Stimulated activated CD4-positive, alpha-beta T cell treated with anti-CD3 and anti-CD28 coated beads, TNF-alpha, amount 100 ng/mL, for 24 hours (primary cell): ENCODE data around the gene LCN1.
A peak's percentile ranks its signal among the peaks of the same experiment; 100 is the strongest.

ENCODE experiments used
- DNase-seq, 3 experiments: peaks; one replicate each; pipeline ENCODE4 v3.0.0-alpha.2; 2020; ENCODE audit warnings: low read depth in 3 of 3

The LCN1 gene

DNA sequence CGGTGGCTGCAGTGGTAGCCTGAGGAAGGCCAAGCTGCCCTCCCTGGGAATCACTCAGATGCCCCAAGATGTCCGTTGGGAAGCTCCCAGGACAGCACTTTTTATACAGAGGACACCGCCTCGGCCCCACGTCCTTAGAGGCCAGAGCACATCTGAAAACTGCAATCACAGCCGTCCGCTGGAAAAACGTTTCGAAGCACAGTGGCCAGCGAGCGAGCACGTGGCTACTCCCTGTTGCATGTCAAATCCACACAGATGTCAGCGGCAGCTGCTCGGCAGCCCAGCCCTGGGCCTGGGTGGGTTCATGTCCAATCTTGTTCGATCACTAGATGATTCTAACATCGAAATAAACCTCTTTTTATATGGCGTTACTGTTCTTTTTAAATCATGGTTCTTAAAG lies 32.7 kb upstream of the LCN1 start:
- DNase-seq, result no peak

DNA sequence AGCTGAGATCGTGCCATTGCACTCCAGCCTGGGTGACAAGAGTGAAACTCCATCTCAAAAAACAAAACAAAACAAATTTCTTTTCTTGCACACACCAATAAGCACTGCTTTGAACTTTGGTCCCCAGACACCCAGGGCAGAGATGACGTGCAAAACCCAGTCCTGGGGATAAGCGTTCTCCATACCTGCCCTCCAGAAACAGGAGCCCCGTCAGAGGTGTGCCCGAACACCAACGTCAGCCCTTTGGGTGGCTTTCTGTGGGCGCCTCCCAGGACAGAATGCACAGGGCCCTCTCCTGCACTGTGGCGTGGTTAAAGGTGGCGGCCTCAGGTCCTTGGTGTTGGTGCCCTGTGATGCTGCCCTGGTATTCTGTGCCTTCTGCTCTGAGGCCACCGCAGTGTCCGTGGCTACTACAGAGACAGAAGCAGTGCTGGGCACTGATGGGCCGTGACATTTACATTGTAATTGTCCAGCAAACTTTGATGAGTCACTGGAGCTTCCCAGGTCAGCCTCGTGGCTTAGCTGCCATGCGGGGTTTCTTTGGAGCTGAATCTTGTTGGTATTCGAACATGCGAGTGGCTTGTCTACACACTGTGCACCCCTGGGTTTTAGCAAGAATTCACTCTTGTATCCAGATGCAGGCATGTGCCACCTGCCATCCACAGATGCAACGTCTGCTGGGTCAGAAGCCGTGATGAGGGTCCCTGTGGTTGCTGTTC lies 31.9 kb upstream of the LCN1 start:
- no peak for DNase-seq

DNA sequence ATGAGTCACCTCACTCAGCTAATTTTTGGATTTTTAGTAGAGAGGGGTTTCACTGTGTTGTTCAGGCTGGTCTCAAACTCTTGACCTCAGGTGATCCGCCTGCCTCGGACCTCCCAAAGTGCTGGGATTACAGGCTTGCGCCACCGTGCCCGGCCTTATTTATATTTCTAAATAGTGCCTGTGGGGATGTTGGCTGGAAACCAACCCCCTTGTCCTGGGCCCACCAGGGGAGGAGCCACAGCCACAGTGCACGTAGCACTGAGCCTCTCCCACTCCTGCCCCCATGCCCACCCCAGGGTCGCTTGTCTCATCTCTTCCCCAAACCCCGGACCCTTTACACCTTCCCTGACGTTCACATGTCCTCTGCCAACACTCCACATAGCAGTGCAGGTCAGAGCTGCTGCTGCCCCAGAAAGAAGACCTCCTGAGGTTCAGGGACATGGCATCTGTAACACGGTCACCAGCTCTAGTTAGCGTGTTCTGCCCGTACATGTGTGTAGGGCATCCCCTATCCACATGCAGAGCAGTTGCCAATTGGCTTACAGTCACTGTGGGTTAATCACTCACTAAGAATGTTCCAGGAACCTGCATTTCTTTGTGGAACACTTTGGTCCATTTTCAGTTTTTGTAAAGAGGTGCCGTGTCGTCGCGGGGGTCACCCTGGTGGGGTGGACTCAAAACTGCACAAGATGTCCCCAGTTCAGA lies 30.9 kb upstream of the LCN1 start:
- DNase-seq, result no peak

DNA sequence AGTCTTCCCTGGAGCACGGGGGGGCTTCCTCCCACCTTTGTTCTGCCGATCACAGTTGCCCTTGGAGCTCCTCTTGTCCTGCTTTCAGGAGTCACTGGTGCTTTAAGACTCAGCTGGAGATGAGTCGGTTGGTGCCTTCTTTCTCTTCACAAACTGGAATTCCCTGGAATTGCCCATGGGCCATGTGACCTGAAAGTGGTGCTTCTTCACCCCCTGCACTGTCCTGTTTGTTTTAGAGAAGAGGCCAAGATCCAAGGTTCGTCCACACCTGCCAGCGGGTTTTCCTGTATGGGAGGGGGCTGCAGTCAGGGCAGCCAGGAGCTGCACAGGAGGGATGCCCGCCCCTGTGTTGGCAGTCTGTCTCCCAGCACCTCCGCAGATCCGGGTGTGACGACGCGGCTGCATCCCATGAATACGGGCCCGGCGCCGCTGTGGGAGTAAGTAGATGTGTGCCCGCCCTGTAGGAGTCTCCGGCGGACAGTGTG lies 30.2 kb upstream of the LCN1 start:
- no peak for DNase-seq

DNA sequence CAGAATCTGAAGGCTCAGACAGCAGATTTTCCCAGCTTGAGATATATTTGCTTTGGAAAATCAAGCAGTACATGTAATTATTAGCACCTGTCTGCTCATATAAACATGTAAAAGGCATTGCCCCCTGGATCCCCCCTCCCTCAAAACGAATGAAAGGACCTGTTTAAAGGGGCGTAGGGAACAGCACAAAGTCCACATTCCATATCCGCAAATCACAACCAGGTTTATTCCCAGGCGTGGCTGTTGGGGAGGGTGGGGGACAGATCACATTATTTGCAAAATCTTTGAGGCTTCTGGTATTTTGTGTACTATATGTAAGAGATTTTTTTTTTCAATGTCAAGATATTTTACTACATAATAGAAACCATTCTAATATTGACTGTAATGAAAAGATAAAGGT lies 29.5 kb upstream of the LCN1 start:
- no peak for DNase-seq

DNA sequence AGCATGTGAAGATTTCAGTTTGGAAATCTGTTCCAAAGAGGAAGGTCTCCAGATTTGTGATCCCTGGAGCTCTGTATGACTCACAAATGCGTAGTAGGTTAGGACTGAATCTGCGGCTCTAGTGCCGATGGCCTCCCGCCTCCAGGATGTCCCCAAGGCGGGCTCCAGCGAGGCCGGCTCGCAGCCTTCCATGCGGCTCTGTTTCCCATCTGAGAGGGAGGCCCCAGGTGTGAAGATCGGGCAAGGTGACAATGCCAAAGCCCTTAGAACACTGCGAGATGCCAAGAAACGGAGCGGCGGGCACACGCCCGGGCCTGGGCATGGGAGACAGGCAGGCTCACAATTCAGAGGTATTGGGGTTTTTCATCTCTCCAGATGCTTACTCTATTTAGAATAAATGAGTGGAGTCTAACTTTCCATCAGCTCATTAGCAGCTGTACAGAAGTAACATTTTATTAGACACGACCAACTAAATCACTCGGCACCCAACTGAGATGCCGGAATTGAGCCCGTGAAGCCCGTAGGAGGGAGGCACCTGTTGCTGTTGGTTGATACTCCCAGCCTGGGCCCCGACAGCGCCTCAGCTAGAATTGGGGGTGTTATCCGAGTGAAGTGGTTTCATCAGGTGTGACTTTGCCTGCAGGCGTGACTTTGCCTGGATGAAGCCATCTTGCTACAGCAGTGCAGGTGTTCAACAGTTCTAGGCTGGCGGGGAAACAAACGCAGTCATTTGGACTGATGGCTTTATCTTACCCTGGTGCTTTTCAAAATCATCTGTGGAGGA lies 28.2 kb upstream of the LCN1 start:
- DNase-seq, result no peak

DNA sequence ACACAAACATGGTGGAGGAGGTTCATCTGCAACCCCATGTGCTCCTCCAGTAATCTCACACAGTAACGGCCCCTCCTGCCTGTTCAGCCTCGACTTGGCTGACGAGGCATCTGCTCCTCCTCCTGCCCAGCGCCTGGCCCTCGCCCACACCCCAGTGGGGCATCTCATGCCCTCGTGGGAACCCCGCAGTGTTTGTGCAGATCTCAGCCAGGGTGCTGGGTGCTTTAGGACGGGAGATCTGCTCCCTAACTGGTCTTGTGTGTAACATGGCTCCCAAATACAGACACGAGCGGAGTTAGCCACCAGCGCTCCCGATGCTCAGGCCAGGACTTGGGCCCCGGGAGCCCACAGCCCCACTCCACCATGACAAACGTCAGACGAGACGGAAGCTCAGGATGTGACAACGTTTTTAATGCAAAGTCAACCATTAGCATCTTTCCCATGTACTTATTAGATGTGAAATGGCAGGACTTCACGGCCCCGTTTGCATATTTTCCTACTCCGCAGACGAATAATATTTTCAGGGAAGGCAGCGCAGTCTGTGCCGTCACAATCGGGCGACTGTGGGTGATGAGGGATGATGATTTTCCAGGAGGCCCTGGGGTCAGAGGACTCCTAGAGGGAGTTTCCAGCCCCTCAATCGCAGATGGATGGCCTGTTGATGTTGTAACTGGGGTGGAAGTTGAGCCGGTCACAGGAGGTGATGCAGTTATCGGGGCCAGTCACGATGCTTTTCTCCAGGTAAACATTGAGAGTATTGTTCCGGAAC lies 26.3 kb upstream of the LCN1 start:
- no peak for DNase-seq

DNA sequence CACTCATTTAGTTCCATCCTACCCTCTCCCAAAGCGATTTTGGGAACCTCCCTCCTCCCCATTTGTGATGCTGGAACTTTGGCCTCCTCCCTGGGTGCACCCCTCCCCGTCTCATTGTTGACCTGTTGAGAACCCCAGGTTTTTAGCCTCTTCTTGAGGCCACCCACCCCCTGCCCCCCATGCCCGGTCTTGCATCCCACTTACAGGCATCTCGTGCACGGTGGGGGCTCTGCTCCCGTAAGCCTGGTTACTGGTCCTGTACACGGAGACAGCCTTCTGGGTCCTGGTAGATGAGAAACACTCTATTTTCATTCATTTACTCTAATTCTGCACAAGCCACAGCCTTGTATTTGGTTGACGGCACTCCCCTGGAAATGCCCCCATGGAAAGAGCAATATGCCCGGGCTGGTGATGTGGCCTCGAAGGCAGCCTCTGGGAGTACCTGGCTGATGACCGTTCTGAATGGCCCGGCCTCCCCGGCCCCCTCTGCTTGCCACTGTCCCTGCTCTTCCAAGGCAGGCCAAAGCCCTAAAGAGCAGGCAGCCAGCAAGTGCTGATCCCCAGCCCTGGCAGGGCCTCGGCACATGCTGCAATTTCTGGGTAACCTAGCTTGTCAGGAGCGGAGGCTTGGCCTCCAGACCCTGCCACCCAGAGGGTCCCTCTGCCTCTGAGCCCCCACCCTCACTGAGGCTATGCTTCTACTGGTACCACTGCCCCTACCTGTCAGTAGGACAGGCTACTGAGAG lies 22.7 kb upstream of the LCN1 start:
- no peak for DNase-seq

DNA sequence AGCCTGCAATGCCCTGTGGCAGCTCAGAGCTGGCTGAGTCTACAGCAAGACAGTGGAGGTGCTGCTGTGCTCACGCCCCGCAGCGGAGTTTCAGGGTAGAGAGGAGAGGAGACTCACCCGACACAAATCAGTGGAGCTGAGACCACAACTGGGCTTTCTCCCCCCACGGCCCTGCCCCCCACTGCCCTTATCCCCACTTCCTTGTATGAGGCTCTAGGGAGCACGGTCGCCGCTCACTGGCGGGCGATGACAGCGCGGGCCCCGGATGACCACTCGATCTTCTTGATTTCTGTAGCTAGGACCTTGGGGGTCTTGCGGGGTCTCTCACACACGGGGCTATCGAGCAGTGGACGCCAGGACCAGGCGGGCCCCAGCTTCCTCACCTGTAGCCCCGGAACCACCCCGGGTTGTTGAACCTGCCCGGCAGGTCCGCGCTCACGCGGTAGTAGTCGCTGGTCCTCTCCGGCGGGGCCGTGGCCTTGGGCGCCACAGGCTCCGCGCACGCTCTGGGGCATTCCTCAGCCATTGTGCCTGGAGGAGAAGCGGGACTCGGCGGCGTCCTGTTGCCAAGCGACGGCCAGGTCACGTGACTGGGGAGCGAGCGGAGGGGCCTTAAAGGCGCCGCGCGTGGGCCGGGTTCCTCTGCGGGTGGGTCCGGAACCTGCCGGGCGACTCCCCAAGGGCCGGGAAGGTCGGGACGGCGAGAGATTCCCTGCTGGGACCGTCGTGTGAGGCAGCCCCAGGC lies 21.7 kb upstream of the LCN1 start:
- DNase-seq, result peak; percentile 77 to 87 (median 85)

DNA sequence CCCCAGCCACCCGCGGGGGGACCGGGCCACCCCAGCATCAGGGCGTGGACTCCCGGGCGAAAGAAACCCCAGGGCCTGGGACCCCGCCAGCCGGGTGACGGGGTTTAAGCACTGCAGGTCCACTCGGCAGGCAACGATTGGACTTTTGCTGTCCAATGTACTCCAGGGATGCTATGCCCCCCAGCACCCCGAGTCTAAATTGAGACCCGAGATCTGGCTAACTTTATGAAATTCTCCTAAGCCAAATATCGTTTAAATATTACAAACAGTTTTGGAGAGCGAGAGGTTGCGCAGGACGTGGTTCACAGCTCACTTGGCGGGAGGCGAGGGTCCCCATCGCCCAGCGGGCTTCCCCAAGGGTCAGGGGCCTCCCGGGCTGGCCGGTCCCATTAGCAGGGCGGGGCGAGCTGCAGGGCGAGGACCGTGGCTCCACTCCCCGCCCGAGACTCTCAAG lies 21.1 kb upstream of the LCN1 start:
- DNase-seq, result no peak

DNA sequence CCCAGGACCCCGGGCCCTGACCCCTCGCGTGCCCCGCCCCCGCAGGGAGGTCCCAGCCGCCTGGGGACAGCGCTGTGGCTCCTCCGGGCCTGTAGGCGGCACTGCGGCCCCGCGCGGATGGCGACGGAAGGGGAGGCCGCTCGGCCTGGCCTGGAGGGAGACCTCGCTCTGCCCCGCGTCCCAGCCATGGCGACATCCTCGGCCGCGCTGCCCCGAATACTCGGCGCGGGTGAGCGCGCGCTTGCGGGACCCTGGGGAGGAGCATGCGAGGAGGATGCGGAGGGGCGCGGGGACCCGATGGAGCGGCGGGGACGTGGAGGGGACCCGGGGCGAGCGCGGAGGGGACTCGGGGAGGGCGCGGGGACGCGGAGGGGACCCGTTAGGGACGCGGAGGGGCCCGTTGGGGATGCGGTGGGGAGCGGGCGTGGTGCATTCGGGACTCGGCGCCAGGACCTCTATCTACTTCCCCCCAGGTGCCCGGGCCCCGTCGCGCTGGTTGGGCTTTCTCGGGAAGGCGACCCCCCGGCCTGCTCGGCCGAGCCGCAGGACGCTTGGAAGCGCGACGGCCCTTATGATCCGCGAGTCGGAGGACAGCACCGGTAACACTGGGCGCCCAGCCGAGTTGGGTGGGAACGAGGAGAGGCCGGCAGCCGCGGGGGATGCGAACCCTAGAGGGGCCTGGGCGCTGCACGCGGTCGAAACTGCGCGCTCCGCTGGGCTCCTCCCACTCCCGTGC lies 20.5 kb upstream of the LCN1 start, which contains the start of gene MRPS2:
Gene MRPS2 (plus strand): TSS at position 158 of the 736 bp plus-strand sequence. CDS start 29 bp downstream, at position 187.
- peak; percentile 71 to 78 (median 77) for DNase-seq

DNA sequence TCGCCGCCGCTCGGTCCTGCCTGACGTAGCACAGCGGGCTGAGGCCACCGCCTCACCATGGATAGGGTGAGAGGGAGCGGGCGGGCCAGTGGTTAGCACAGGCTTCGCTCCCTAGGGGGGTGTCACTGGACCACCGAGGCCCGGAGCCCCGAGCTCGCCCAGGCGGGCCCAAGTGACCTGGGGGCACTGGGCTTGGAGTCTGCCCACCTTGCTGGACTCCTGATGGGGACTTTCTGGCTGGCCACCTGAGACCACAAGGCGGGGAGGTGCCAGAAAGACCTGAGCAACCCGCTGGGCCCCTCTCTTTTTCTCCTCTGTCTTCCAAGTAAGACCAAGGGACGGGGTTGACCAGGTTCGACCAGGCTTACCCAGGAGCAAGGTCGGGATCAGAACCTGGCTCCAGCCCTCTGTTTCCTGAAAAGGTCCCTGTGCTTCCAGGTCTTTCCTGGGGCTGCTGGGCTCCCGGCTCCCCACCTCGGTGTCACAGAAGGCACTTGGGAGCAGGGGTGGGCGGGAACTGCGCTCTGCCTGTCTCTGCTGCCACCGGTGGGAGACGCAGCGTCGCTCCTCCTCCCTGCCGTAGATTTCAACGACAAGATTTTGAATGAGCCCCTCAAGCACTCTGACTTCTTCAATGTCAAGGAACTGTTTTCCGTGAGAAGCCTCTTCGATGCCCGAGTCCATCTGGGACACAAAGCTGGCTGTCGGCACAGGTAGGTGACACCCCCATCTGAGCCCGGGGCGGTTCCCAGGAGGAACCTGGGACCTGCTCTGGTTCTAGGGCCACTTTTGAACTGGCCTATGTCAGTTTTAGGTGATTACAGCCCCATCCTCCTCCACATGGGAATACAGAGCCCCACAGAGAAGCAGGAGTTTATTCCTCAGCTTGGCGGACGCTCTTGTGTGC lies 19.7 kb upstream of the LCN1 start:
- no peak for DNase-seq

DNA sequence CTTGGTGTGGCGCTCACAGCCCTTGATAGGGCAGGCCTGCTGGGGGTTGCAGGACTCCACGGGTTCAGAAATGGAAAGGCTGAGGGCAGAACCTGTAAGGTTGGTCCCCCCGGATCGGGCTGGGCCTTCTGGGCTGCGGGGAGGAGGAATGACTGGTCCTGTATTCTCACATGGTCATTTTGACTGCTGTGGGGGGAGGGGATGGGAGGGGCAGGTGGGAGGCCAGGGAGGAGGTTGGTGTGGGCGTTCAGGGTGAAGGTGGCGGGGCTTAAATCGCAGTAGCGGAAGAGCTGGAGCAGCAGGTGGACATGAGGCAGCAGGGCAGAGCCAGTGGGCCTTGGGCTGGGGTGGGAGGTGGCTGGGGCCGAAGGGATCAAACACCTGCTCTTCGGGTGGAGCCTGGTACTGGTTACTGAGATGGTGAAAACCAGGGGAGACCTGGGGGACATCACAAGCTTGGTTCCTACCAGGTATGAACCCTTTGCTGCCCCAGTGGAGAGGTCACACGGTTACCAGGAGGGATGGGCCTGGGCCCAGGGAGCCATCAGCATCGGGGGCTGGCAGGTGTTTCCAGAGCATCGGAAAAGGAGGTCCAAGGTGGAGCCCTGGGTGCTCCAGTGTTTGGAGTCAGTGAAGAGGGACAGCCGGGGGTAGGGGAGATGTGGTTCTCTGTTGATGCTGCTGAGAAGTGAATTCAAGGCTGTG lies 18.9 kb upstream of the LCN1 start:
- DNase-seq, result no peak

DNA sequence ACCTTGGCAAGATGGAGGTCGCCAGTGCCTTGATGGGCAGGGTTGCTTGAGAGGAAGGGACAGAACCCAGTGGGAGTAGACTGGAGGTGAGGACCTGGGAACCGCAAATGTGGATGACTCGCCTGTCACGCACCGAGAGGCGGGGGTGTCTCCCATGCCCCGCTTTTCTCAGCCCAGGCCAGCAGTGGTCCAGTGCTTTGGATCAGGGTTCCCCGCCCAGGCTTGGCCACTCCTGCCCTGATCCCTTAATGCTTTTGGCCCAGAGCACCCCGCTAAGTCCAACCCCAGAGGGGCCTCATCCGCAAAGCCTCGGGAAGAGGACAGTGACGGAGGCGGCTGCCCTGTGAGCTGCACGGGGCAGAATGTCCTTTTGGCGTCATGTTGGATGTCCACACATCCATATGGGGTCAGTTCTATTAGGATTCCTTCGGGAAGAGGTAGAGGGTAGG lies 18.3 kb upstream of the LCN1 start:
- DNase-seq, result no peak

DNA sequence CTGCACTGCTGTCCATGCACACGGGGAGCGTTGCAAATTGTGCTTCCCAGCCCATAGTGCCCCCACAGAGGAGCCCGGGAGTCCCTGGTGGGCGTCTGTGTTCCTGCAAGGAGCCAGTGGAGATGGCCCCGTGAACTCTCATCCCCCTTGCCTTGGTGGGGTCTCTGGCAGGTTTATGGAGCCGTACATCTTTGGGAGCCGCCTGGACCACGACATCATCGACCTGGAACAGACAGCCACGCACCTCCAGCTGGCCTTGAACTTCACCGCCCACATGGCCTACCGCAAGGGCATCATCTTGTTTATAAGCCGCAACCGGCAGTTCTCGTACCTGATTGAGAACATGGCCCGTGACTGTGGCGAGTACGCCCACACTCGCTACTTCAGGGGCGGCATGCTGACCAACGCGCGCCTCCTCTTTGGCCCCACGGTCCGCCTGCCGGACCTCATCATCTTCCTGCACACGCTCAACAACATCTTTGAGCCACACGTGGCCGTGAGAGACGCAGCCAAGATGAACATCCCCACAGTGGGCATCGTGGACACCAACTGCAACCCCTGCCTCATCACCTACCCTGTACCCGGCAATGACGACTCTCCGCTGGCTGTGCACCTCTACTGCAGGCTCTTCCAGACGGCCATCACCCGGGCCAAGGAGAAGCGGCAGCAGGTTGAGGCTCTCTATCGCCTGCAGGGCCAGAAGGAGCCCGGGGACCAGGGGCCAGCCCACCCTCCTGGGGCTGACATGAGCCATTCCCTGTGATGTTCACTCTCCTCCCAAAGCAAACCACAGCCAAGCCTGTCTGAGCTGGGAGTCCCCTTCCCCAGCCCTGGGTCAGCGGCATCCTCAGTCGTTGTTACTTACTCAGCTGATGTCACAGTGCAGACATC lies 17.6 kb upstream of the LCN1 start:
- no peak for DNase-seq
